ENCODE results near the gene GOLT1A.

GOLT1A gene

GRCh38 chr1:204153667-204154066, 60.1 kb downstream of the GOLT1A start:
- Histone ChIP-seq H3K4me1 (ENCODE audit: insufficient read depth, low read length) (no peaks in the 10 kb centered on the region), H3K4me3 (ENCODE audit: low read depth in 1 of 2, low read length in 2 of 2) (no peak overlapping the region), H3K27ac (ENCODE audit: low read length) (no peak overlapping the region), H4K20me1 (ENCODE audit: insufficient read depth, low read length) (no peaks in the 10 kb centered on the region; the same call in none of the 2 replicates), H3K27me3 (ENCODE audit: insufficient read depth, low read length, poor library complexity) (no peaks in the 10 kb centered on the region), H3K79me2 (ENCODE audit: insufficient read depth, low read length) (no peaks in the 10 kb centered on the region), H3K36me3 (ENCODE audit: insufficient read depth, low read length) (no peaks in the 10 kb centered on the region), H3K9me3 (ENCODE audit: insufficient read depth, low read length, severe bottlenecking) (no peaks in the 10 kb centered on the region), H3K4me2 (ENCODE audit: insufficient read depth, low read length) (no peak overlapping the region), H3K9ac (ENCODE audit: low read depth, low read length) (no peak overlapping the region), H2AFZ (ENCODE audit: low read depth, low read length) (no peak overlapping the region; the same call in 1 of the 2 replicates)
- TF ChIP-seq, protein P1, sequence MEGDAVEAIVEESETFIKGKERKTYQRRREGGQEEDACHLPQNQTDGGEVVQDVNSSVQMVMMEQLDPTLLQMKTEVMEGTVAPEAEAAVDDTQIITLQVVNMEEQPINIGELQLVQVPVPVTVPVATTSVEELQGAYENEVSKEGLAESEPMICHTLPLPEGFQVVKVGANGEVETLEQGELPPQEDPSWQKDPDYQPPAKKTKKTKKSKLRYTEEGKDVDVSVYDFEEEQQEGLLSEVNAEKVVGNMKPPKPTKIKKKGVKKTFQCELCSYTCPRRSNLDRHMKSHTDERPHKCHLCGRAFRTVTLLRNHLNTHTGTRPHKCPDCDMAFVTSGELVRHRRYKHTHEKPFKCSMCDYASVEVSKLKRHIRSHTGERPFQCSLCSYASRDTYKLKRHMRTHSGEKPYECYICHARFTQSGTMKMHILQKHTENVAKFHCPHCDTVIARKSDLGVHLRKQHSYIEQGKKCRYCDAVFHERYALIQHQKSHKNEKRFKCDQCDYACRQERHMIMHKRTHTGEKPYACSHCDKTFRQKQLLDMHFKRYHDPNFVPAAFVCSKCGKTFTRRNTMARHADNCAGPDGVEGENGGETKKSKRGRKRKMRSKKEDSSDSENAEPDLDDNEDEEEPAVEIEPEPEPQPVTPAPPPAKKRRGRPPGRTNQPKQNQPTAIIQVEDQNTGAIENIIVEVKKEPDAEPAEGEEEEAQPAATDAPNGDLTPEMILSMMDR (IDR thresholded peaks at IDR 0.05; ENCODE audit: borderline replicate concordance, extremely low read depth, low read length, poor library complexity, severe bottlenecking), result no peak
- TF ChIP-seq EZH2 (IDR thresholded peaks at IDR 0.05; ENCODE audit: borderline replicate concordance, low read depth, low read length, severe bottlenecking), result no peak
- no peak for ATAC-seq (ENCODE audit: insufficient read depth, low read depth)
- DNase-seq, result no peak

DNA sequence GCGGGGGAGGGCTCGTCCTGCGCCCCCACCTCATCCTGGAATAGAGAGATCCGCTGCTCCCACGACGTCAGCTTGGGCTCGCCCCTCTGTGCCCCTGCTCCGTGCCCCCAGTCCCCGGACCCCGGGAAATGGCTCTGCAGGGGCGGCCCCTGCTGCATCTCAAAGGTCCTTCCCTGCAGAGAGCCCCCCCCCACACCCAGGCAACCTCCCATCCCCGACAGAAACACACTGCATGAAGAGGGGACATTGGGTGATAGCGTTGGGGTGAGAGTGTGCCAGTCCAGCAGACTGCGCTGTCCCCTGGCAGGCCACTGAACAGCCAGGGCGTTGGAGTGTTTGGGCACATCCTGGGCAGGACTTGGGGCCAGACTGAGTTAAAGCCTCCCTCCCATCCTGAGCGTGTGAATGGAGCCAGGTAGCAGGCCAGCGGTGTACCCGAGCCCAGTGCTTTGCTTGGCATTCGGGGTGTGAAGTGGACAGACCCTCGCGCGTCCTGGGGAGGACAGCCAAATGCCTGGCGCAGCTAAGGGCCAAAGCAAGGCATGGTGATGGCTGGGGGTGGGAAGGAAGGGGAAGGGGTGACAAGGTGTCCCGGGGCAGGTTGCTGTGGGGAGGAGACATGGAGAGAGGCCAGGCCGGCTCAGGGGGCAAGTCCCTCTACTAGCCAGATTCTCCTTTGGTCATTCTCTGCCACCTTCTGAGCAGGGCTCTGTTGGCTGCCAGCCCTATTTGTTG, 61.3 kb downstream of the GOLT1A start:
- TF ChIP-seq, protein P1 (IDR thresholded peaks at IDR 0.05; ENCODE audit: borderline replicate concordance, extremely low read depth, low read length, poor library complexity, severe bottlenecking), result no peak
- no peak for TF ChIP-seq EZH2 (IDR thresholded peaks at IDR 0.05; ENCODE audit: borderline replicate concordance, low read depth, low read length, severe bottlenecking)
- no peak overlapping the region for H3K9ac ChIP-seq (ENCODE audit: low read depth, low read length)
- no peaks in the 10 kb centered on the region for H3K79me2 ChIP-seq (ENCODE audit: insufficient read depth, low read length)
- H3K4me1 ChIP-seq (ENCODE audit: insufficient read depth, low read length), result no peaks in the 10 kb centered on the region
- H2AFZ ChIP-seq (ENCODE audit: low read depth, low read length), result no peak overlapping the region
- H4K20me1 ChIP-seq (ENCODE audit: insufficient read depth, low read length), result no peaks in the 10 kb centered on the region; the same call in none of the 2 replicates
- no peaks in the 10 kb centered on the region for H3K27me3 ChIP-seq (ENCODE audit: insufficient read depth, low read length, poor library complexity)
- H3K36me3 ChIP-seq (ENCODE audit: insufficient read depth, low read length), result no peaks in the 10 kb centered on the region
- H3K9me3 ChIP-seq (ENCODE audit: insufficient read depth, low read length, severe bottlenecking), result no peaks in the 10 kb centered on the region
- no peak overlapping the region for H3K4me2 ChIP-seq (ENCODE audit: insufficient read depth, low read length)
- H3K27ac ChIP-seq (ENCODE audit: low read length), result no peak overlapping the region
- no peak overlapping the region for H3K4me3 ChIP-seq (ENCODE audit: low read depth in 1 of 2, low read length in 2 of 2)
- ATAC-seq (ENCODE audit: insufficient read depth, low read depth) (no peak), DNase-seq (no peak)

- Histone ChIP-seq H3K4me3 (ENCODE audit: low read depth in 1 of 2, low read length in 2 of 2) (no peak within 1 kb of the TSS), H3K4me2 (ENCODE audit: insufficient read depth, low read length) (no peak within 1 kb of the TSS), H2AFZ (ENCODE audit: low read depth, low read length) (no peak within 1 kb of the TSS), H3K79me2 (ENCODE audit: insufficient read depth, low read length) (no peaks in the 10 kb centered on the region), H3K27me3 (ENCODE audit: insufficient read depth, low read length, poor library complexity) (no peaks in the 10 kb centered on the region), H4K20me1 (ENCODE audit: insufficient read depth, low read length) (no peaks in the 10 kb centered on the region; the same call in none of the 2 replicates), H3K9ac (ENCODE audit: low read depth, low read length) (no peak within 1 kb of the TSS), H3K27ac (ENCODE audit: low read length) (no peak within 1 kb of the TSS), H3K36me3 (ENCODE audit: insufficient read depth, low read length) (no peaks in the 10 kb centered on the region), H3K4me1 (ENCODE audit: insufficient read depth, low read length) (no peaks in the 10 kb centered on the region), H3K9me3 (ENCODE audit: insufficient read depth, low read length, severe bottlenecking) (no peaks in the 10 kb centered on the region)
- TF ChIP-seq, protein P1 (IDR thresholded peaks at IDR 0.05; ENCODE audit: borderline replicate concordance, extremely low read depth, low read length, poor library complexity, severe bottlenecking), result no peak
- TF ChIP-seq EZH2 (IDR thresholded peaks at IDR 0.05; ENCODE audit: borderline replicate concordance, low read depth, low read length, severe bottlenecking), result no peak
- ATAC-seq (ENCODE audit: insufficient read depth, low read depth) (no peak), DNase-seq (no peak)
Measured at GRCh38 chr1:204151552-204152309, 62.1 kb downstream of the GOLT1A start, which contains the start of gene ETNK2. Gene ETNK2, minus strand, starts transcription at chr1:204152044. Its CDS starts 192 bp downstream, at chr1:204151852.
